HG03066 (cell line): Measurements from ENCODE around the gene ZNF827.
A peak's percentile ranks its signal among the peaks of the same experiment; 100 is the strongest.

ENCODE experiments used
- ATAC-seq: cut with Tn5 transposase; IDR thresholded peaks from one replicate; pipeline ENCODE4 v1.9.1; 2021; ENCODE audit warnings: low read depth; ENCODE audit not compliant: unreplicated experiment

The ZNF827 gene

GRCh38 chr4:145829629-145830395 is 108.8 kb downstream of the ZNF827 start:
- ATAC-seq: peak; percentile 45

DNA sequence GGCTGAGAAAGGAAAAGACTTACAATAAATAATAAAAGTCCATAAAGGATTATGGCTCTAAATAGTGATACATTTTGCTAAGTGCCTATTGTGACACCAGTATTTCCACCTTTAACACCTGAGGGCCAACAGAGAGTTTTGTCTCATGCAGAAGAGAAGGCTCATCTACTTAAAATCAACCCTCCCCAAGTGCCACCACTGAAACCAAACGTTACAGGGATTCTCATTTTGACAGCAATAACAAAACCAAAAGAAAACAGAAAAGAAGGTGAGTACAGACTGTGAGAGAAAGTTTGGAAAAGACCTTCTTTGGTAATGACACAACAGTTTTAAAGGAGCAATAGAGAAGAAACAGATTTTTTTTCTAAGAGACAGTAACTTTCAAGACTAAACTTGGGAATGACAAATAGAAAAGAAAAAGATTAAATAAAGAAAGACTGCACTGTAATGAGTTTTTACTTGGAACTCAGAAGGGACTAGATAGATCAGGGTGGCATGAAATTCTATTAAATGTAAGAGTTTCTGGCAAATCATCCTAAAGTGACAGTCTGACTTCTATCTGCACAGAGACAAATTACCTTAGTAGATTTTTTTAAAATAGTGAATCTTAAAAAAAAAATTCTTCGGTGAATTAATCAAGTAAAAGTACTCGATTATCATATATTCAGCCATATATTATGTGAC is 109.7 kb downstream of the ZNF827 start:
- ATAC-seq: peak; percentile 72

- ATAC-seq: no peak
These were observed 110.7 kb downstream of the ZNF827 start for GRCh38 chr4:145827885-145828284.

DNA sequence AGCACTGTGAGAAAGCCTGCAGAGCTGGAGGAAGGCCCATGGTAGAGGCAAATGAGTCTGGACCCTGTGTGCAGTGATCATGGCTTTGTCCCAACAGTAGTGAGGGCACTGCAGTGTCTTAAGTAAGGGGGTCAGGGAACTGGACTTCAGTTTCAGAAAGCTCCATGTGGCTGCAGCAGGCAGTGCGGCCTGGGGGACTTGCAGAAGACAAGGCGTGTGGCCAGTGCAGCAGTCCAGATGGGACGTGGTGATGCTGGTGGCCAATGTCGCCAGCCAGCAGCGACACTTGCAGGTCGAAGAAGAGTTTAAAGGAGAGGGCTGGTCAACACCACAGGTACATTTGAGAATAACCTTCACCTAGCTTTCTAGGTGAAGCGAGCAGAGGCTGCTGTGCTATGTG is 113.4 kb downstream of the ZNF827 start:
- ATAC-seq: no peak

DNA sequence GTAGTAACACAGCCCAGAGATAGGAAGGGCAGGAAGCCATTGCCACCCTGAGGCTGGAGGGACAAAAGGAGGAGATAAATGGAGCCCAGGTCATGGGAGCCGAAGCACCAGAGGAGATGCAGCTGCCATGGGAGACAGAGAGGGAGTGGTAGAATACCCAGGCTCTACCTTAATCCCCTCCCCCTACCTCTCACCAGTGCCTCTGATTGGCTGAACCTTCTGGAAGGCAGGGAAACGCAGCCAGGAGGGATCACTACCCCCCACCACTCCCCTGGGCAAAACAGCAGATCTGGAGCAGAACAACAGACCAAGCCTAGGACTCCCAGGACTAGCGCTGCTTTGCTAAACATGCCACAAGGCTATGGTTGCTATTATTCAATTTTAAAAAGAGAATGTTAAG is 114.2 kb downstream of the ZNF827 start:
- no peak for ATAC-seq

DNA sequence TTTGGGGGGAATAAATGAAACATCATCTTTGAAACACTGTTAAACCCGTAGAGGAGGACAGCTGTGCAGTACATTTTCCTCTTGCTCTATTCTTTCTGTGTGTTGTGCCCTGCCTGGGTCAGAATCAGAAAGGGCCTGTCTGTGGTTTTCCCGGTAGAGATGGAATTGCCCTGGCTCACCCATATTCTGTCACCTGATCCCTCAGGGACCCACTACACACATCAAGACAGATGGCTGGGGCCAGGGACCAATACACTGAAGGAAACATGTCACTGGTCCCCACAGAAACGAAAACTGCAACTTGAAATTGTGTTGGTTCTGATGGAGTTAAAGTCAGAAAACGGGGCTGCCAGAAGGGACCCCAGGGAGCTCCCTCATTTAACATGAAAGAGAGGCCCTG is 114.9 kb downstream of the ZNF827 start:
- no peak for ATAC-seq

DNA sequence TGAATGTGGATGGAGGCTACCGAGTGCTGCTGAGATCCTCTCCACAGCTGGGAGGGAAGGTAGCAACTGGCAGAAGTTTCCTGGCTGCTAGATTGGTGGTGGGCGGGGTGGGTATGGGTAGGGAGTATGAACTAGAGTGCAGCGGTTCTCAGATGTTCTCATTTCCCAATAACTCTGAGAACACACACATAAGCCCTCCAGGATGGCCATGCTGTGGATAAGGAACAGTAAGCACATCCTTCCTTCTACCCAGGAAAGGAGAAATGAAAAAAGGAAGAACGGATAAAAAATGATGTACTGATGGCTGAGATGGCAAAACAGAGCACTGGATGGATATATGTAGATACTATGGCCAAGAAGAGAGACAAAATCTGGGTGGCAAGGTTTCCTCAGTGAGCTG is 116.0 kb downstream of the ZNF827 start:
- no peak for ATAC-seq

GRCh38 chr4:145822181-145822580 is 116.4 kb downstream of the ZNF827 start:
- ATAC-seq: no peak

- no peak for ATAC-seq
These were observed 116.9 kb downstream of the ZNF827 start for GRCh38 chr4:145821766-145822165.

- ATAC-seq: no peak
These were observed 118.2 kb downstream of the ZNF827 start for GRCh38 chr4:145820407-145820806.

DNA sequence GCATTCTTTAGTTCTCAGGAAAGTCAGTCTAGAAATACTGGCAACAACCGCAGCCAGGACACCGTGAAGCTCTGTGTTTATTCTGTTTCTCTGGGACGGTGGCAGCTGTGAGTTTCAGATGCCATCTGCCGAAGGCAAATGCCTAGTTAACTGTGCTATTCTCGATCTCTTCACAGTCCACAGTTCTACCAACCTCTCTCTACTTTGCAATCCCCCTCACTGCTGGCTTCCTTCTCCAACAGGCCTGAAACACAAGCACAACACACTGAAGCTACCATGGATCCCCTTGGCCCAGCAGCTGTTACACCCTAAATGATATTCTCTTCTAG is 118.8 kb downstream of the ZNF827 start:
- ATAC-seq: no peak

DNA sequence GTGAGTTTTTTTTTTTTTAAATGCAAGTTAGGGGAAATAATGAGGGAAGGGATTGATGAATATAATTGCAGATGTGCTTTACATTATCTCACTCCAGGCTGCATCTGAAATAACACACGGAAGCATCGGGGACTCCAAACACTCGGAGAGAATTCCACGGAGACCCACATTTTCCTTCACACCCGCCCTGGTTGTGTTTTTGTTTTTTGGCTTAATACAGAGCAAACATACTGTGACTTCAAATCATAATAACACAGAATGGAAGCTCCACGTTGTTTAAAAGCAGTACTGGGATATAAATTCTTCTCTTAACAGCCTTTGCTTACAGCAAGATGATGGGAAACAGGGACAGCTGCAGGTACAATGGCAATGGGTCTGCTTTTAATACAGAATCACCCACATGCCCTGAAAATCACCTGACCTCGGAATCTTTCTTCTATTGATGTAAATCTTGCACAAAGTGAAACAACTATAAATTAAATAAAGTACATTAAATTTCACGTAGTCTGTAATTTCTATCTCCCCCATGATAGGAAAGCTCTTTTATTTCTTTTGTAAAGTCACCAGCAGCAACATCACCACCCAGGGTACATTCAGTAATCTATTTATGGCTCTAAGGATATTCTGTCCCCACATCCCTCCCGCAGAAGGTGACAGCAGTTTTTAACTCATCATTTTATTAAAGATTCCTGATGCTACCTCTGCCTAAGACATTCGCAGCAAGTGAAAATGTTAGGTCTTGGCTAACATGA is 119.3 kb downstream of the ZNF827 start:
- no peak for ATAC-seq

- no peak for ATAC-seq
These were observed 120.6 kb downstream of the ZNF827 start for GRCh38 chr4:145818011-145818410.

GRCh38 chr4:145816091-145816490 is 122.5 kb downstream of the ZNF827 start:
- no peak for ATAC-seq

DNA sequence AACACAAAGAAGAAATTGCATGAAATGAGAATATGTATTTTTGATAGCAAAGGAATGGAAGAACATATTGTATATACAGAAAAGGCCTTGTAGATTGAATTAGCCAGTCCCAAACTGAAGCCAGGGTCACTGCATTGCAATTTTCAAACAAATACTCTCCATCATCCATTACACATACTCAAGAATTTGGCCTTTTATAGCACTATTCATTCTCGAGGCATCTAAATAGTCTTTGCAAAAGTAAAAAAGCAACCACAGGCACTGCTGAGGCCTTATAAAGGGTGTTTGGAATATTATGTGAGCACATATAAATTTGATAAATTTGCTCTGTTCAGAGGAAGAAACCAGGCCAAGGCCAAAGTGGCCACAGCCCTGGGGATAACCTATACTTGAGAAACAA is 123.0 kb downstream of the ZNF827 start:
- ATAC-seq: no peak

- no peak for ATAC-seq
These were observed 123.5 kb downstream of the ZNF827 start for GRCh38 chr4:145815027-145815612.

- ATAC-seq: no peak
These were observed 124.4 kb downstream of the ZNF827 start for GRCh38 chr4:145814246-145814645.

- no peak for ATAC-seq
These were observed 125.7 kb downstream of the ZNF827 start for GRCh38 chr4:145812919-145813318.

DNA sequence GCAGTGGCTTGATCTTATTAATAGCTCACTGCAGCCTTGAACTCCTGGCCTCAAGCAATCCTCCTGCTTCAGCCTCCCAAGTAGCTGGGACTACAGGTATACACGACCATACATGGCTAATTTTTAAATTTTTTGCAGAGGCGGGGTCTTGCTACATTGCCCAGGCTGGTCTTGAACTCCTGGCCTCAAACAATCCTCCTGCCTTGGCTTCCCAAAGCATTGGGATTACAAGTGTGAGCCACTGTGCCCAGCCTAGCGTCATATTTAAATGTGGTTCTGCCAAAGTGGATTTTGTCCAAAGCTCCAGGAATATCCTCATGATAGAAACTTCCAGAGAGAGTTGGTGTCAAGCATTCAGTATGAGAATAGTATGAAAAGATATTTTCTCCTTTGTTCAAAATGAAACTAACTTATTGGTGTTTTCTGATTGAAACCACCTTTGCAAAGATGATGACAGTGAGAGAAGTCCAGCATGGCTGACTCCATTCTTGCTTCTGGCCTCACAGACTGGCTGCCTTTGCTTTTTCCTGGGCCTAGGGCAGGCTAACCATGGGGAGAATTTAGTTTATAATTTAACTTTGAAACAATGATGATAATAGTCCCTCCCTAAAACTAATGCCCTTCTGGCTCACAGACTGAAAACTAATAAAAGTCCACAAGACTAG is 129.6 kb downstream of the ZNF827 start:
- ATAC-seq: no peak

GRCh38 chr4:145808021-145808650 is 130.5 kb downstream of the ZNF827 start:
- ATAC-seq: peak; percentile 55
